Psoas muscle (tissue), 8 donors: Measurements from ENCODE around the gene BRF1. TPM values are rescaled to one million over a fixed set of nuclear protein-coding genes. Genes with fewer than 3 reads are reported as not detected.

Experiments used
- ATAC-seq, 4 donors: fragments of 200-7000 bp; cut with Tn5 transposase; one replicate each; pipeline ENCODE4 v1.9.1; 2020; ENCODE audit warnings: moderate library complexity in 3 of 4, mild to moderate bottlenecking in 2 of 4
- DNase-seq, 2 donors: peaks; one replicate each; pipeline ENCODE4 v3.0.0-alpha.2; 2020
- H3K27ac ChIP-seq: fragments of 200-600 bp; one replicate; pipeline ENCODE4 v1.8.0; 2022
- H3K27me3 ChIP-seq, 3 donors: fragments of 200-600 bp in 1 of 3; one replicate each; pipeline versions ENCODE4 v1.6.1 to v1.8.0; 2013 to 2022; ENCODE audit warnings: low read length in 2 of 3, mild to moderate bottlenecking in 2 of 3, moderate library complexity in 1 of 3; ENCODE audit not compliant: insufficient read depth in 3 of 3
- H3K36me3 ChIP-seq, 2 donors: fragments of 200-600 bp in 1 of 2; one replicate each; pipeline versions ENCODE4 v1.6.1 to v1.8.0; 2013 to 2022; ENCODE audit warnings: low read depth in 1 of 2, mild to moderate bottlenecking in 1 of 2, moderate library complexity in 1 of 2; ENCODE audit not compliant: insufficient read depth in 1 of 2
- H3K4me1 ChIP-seq: fragments of 200-600 bp; one replicate; pipeline ENCODE4 v1.8.0; 2022
- H3K4me3 ChIP-seq: fragments of 200-600 bp; one replicate; pipeline ENCODE4 v1.8.0; 2022; ENCODE audit warnings: mild to moderate bottlenecking
- H3K9me3 ChIP-seq: fragments of 200-600 bp; one replicate; pipeline ENCODE4 v1.8.0; 2022
- CTCF ChIP-seq: fragments of 200-600 bp; IDR thresholded peaks from one replicate; pipeline ENCODE4 v1.8.0; 2022; ENCODE audit warnings: antibody characterized with exemption
- WGBS, 3 donors: extraction: QIAGEN DNeasy Blood & Tissue Kit; methylation state at CpG; one replicate each; pipeline versions ENCODE4 v1.1.6 to v1.1.7; 2013; 5-methylcytosine and 5-hydroxymethylcytosine counted together
- intact Hi-C, 2 donors: fragments of 100-400 bp; cut with DNase I; formaldehyde crosslinking; loops; one replicate each; pipeline versions ENCODE4 v1.11.0 to v1.14.2; 2022
- polyA plus RNA-seq, 3 donors: library from polyadenylated mRNA; stranded (reverse); fragments of 200-250 nt; gene quantifications; one replicate each; pipeline ENCODE4 v1.2.3, GENCODE V29; 2013
- total RNA-seq, 4 donors: library from RNA; stranded (reverse); fragmentation: NEBNext Ultra II Directional in 2 of 4; extraction: Animal tissue kit (Norgen Biotek cat#: 25700) in 2 of 4; gene quantifications; one replicate each; pipeline versions ENCODE4 v1.2.1 to v1.2.4, GENCODE V29; 2021 to 2023
- donor health status: healthy with polysubstance abuse.
- donor health status: DM: no; HTN: no; CAD: no; lungs with moderate emphysema.
- donor health status: Bipolar disorder and iron deficiency.
- donor health status: healthy.
- donor health status: DM: yes; HTN: yes; CAD: no.
- donor health status: DM: no; HTN: no; CAD: no.
- donor health status: DM: no; HTN: no; CAD: no.
- donor health status: DM: yes; HTN: yes; CAD: no.

BRF1 gene
- total and polyA plus RNA-seq, 7 donors = 12.9 to 26.2 (median 17.1) TPM

DNA sequence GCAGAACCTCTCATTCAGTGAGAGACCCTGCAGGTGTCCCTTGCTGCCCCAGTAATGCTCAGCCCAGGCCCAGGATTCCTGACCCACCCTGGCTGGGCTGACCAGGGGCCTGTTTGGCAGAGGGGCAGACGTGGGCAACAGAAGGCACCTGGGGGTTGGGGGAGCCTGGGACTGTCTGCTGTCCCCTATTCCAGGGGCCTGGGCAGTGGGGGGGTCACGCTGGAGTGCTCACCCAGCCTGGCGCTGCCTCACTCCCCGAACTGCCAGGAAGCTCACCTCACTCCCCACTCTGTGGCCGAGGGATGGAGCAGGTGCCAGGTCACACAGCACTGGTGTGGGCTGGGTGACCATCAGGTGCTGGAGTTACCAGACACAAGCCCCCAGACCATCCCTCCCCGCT, 97.1 kb downstream of the BRF1 start:
- 76 to 92% (median 77%) methylated on average over 4 to 6 of the region's 6 CpGs for WGBS, 3 donors
- DNase-seq (no peak), ATAC-seq (no peak)
- Histone ChIP-seq H3K27ac (no peak overlapping the region), H3K4me1 (peaks cover 24% of the 10 kb centered on the region), H3K36me3 (no peaks in the 10 kb centered on the region), H3K27me3 (peaks cover 0 to 20% (median 0%) of the 10 kb centered on the region in 3 donors), H3K9me3 (no peaks in the 10 kb centered on the region), H3K4me3 (no peak overlapping the region)
- intact Hi-C loops = loop anchor here (1.0 to 5.0 kb wide), 5 partner anchors 78 to 149 kb away; no protein-coding TSS in a partner anchor
- no peak for TF ChIP-seq CTCF

GRCh38 chr14:105203057-105203531, 97.7 kb downstream of the BRF1 start:
- Histone ChIP-seq H3K36me3 (no peaks in the 10 kb centered on the region), H3K27me3 (peaks cover 0 to 20% (median under 1%) of the 10 kb centered on the region in 3 donors), H3K27ac (no peak overlapping the region), H3K9me3 (no peaks in the 10 kb centered on the region), H3K4me3 (no peak overlapping the region), H3K4me1 (peaks cover 24% of the 10 kb centered on the region)
- 8 to 10% (median 9%) methylated on average over 18 of the region's 18 CpGs for WGBS, 3 donors
- DNase-seq (peak; percentile 80 to 88), ATAC-seq (peak; percentile 62 to 82 (median 70))
- intact Hi-C loops = loop anchor here (1.0 to 5.0 kb wide), 5 partner anchors 78 to 149 kb away; no protein-coding TSS in a partner anchor
- TF ChIP-seq CTCF = peak; percentile 94

- no peak overlapping the region for H3K4me3 ChIP-seq
- no peak for TF ChIP-seq CTCF
- H3K36me3 ChIP-seq = no peaks in the 10 kb centered on the region
- DNase-seq (no peak), ATAC-seq (no peak)
- intact Hi-C loops = loop anchor here in 1 of 2 donors (5.0 kb wide), 3 partner anchors 80 to 150 kb away; no protein-coding TSS in a partner anchor
- H3K27ac ChIP-seq = peak overlapping the region; percentile 41
- H3K9me3 ChIP-seq = no peaks in the 10 kb centered on the region
- peaks cover 26% of the 10 kb centered on the region for H3K4me1 ChIP-seq
- H3K27me3 ChIP-seq = peaks cover 0 to 28% (median 5%) of the 10 kb centered on the region in 3 donors
- 57 to 61% (median 59%) methylated on average over 20 of the region's 20 CpGs for WGBS, 3 donors
Measured at GRCh38 chr14:105201925-105202513, 98.8 kb downstream of the BRF1 start.

- Histone ChIP-seq H3K36me3 (no peaks in the 10 kb centered on the region), H3K9me3 (no peaks in the 10 kb centered on the region), H3K4me1 (peaks cover 33% of the 10 kb centered on the region), H3K4me3 (no peak overlapping the region), H3K27ac (peak overlapping the region; percentile 41), H3K27me3 (peaks cover 0 to 35% (median 5%) of the 10 kb centered on the region in 3 donors)
- 54 to 59% (median 57%) methylated on average over 28 of the region's 28 CpGs for WGBS, 3 donors
- ATAC-seq (no peak), DNase-seq (no peak)
- intact Hi-C loops = loop anchor here in 1 of 2 donors (5.0 kb wide), 3 partner anchors 81 to 151 kb away; no protein-coding TSS in a partner anchor
- no peak for TF ChIP-seq CTCF
Measured at GRCh38 chr14:105201156-105201924, 99.5 kb downstream of the BRF1 start.
